NCI-H82 (cell line): ENCODE results near the gene MTREX.

Source experiments
- DNase-seq: peaks from one replicate; lab custom pipeline; 2025; lab: John Stamatoyannopoulos, UW

The MTREX gene

GRCh38 chr5:55472642-55473041, 164.9 kb downstream of the MTREX start:
- DNase-seq: no peak
